ENCODE data around the gene NTRK3.

Gene NTRK3

GRCh38 chr15:87959662-87960061 lies 296.9 kb downstream of the NTRK3 start:
- H3K27ac ChIP-seq (ENCODE audit: low read depth, low read length, severe bottlenecking) = no peak overlapping the region
- no peaks in the 10 kb centered on the region for H3K36me3 ChIP-seq (ENCODE audit: control insufficient read depth, insufficient read depth, low read length)
- no peak overlapping the region for H3K4me3 ChIP-seq (ENCODE audit: extremely low read depth, insufficient read depth, low read length, poor library complexity, severe bottlenecking)
- H3K9me3 ChIP-seq (ENCODE audit: control insufficient read depth, low read length) = no peaks in the 10 kb centered on the region
- WGBS, 2 experiments (ENCODE audit: insufficient coverage in 2 of 2) = 94 to 100% methylated on average over 3 of the region's 4 CpGs
- H3K4me1 ChIP-seq (ENCODE audit: control insufficient read depth, insufficient read depth, low read length, poor library complexity, severe bottlenecking) = peaks cover 13% of the 10 kb centered on the region

- no peaks in the 10 kb centered on the region for H3K36me3 ChIP-seq (ENCODE audit: control insufficient read depth, insufficient read depth, low read length)
- no peak overlapping the region for H3K27ac ChIP-seq (ENCODE audit: low read depth, low read length, severe bottlenecking)
- no peaks in the 10 kb centered on the region for H3K9me3 ChIP-seq (ENCODE audit: control insufficient read depth, low read length)
- H3K4me3 ChIP-seq (ENCODE audit: extremely low read depth, insufficient read depth, low read length, poor library complexity, severe bottlenecking) = no peak overlapping the region
- 64 to 65% methylated on average over 11 of the region's 11 CpGs for WGBS, 2 experiments (ENCODE audit: insufficient coverage in 2 of 2)
- H3K4me1 ChIP-seq (ENCODE audit: control insufficient read depth, insufficient read depth, low read length, poor library complexity, severe bottlenecking) = peaks cover 13% of the 10 kb centered on the region
These were observed 297.5 kb downstream of the NTRK3 start for GRCh38 chr15:87959080-87959479.

GRCh38 chr15:87955284-87955909 lies 301.1 kb downstream of the NTRK3 start:
- 88 to 90% methylated on average over 8 to 9 of the region's 10 CpGs for WGBS, 2 experiments (ENCODE audit: insufficient coverage in 2 of 2)
- H3K27ac ChIP-seq (ENCODE audit: low read depth, low read length, severe bottlenecking) = no peak overlapping the region

GRCh38 chr15:87954793-87955192 lies 301.7 kb downstream of the NTRK3 start:
- 67 to 80% methylated on average over 1 of the region's 2 CpGs for WGBS, 2 experiments (ENCODE audit: insufficient coverage in 2 of 2)
- Histone ChIP-seq H3K4me1 (ENCODE audit: control insufficient read depth, insufficient read depth, low read length, poor library complexity, severe bottlenecking) (no peaks in the 10 kb centered on the region), H3K27ac (ENCODE audit: low read depth, low read length, severe bottlenecking) (no peak overlapping the region), H3K4me3 (ENCODE audit: extremely low read depth, insufficient read depth, low read length, poor library complexity, severe bottlenecking) (no peak overlapping the region), H3K36me3 (ENCODE audit: control insufficient read depth, insufficient read depth, low read length) (no peaks in the 10 kb centered on the region), H3K9me3 (ENCODE audit: control insufficient read depth, low read length) (no peaks in the 10 kb centered on the region)

More at GRCh38 chr15:87955284-87955909, 301.1 kb downstream of the NTRK3 start:
- Histone ChIP-seq H3K4me1 (ENCODE audit: control insufficient read depth, insufficient read depth, low read length, poor library complexity, severe bottlenecking) (no peaks in the 10 kb centered on the region), H3K4me3 (ENCODE audit: extremely low read depth, insufficient read depth, low read length, poor library complexity, severe bottlenecking) (no peak overlapping the region), H3K9me3 (ENCODE audit: control insufficient read depth, low read length) (no peaks in the 10 kb centered on the region), H3K36me3 (ENCODE audit: control insufficient read depth, insufficient read depth, low read length) (no peaks in the 10 kb centered on the region)

GRCh38 chr15:87952736-87953287 lies 303.7 kb downstream of the NTRK3 start:
- Histone ChIP-seq H3K36me3 (ENCODE audit: control insufficient read depth, insufficient read depth, low read length) (no peaks in the 10 kb centered on the region), H3K9me3 (ENCODE audit: control insufficient read depth, low read length) (no peaks in the 10 kb centered on the region), H3K27ac (ENCODE audit: low read depth, low read length, severe bottlenecking) (no peak overlapping the region), H3K4me1 (ENCODE audit: control insufficient read depth, insufficient read depth, low read length, poor library complexity, severe bottlenecking) (no peaks in the 10 kb centered on the region), H3K4me3 (ENCODE audit: extremely low read depth, insufficient read depth, low read length, poor library complexity, severe bottlenecking) (no peak overlapping the region)
- WGBS, 2 experiments (ENCODE audit: insufficient coverage in 2 of 2) = 94 to 96% methylated on average over 15 to 19 of the region's 23 CpGs

- Histone ChIP-seq H3K9me3 (ENCODE audit: control insufficient read depth, low read length) (no peaks in the 10 kb centered on the region), H3K4me1 (ENCODE audit: control insufficient read depth, insufficient read depth, low read length, poor library complexity, severe bottlenecking) (no peaks in the 10 kb centered on the region), H3K4me3 (ENCODE audit: extremely low read depth, insufficient read depth, low read length, poor library complexity, severe bottlenecking) (no peak overlapping the region), H3K27ac (ENCODE audit: low read depth, low read length, severe bottlenecking) (no peak overlapping the region), H3K36me3 (ENCODE audit: control insufficient read depth, insufficient read depth, low read length) (no peaks in the 10 kb centered on the region)
- 89 to 98% methylated on average over 4 to 5 of the region's 6 CpGs for WGBS, 2 experiments (ENCODE audit: insufficient coverage in 2 of 2)
These were observed 306.8 kb downstream of the NTRK3 start for GRCh38 chr15:87949575-87950223.

- H3K36me3 ChIP-seq (ENCODE audit: control insufficient read depth, insufficient read depth, low read length) = no peaks in the 10 kb centered on the region
- no peak overlapping the region for H3K4me3 ChIP-seq (ENCODE audit: extremely low read depth, insufficient read depth, low read length, poor library complexity, severe bottlenecking)
- no peak overlapping the region for H3K27ac ChIP-seq (ENCODE audit: low read depth, low read length, severe bottlenecking)
- no peaks in the 10 kb centered on the region for H3K4me1 ChIP-seq (ENCODE audit: control insufficient read depth, insufficient read depth, low read length, poor library complexity, severe bottlenecking)
- no peaks in the 10 kb centered on the region for H3K9me3 ChIP-seq (ENCODE audit: control insufficient read depth, low read length)
- WGBS, 2 experiments (ENCODE audit: insufficient coverage in 2 of 2) = 86 to 92% methylated on average over 2 to 6 of the region's 7 CpGs
These were observed 307.4 kb downstream of the NTRK3 start for GRCh38 chr15:87949151-87949574.

GRCh38 chr15:87947560-87947959 lies 309.0 kb downstream of the NTRK3 start:
- Histone ChIP-seq H3K4me3 (ENCODE audit: extremely low read depth, insufficient read depth, low read length, poor library complexity, severe bottlenecking) (no peak overlapping the region), H3K4me1 (ENCODE audit: control insufficient read depth, insufficient read depth, low read length, poor library complexity, severe bottlenecking) (no peaks in the 10 kb centered on the region), H3K9me3 (ENCODE audit: control insufficient read depth, low read length) (no peaks in the 10 kb centered on the region), H3K36me3 (ENCODE audit: control insufficient read depth, insufficient read depth, low read length) (no peaks in the 10 kb centered on the region), H3K27ac (ENCODE audit: low read depth, low read length, severe bottlenecking) (no peak overlapping the region)
- WGBS, 2 experiments (ENCODE audit: insufficient coverage in 2 of 2) = 67 to 69% methylated on average over 2 of the region's 3 CpGs

GRCh38 chr15:87945246-87945645 lies 311.3 kb downstream of the NTRK3 start:
- Histone ChIP-seq H3K4me3 (ENCODE audit: extremely low read depth, insufficient read depth, low read length, poor library complexity, severe bottlenecking) (no peak overlapping the region), H3K4me1 (ENCODE audit: control insufficient read depth, insufficient read depth, low read length, poor library complexity, severe bottlenecking) (peaks cover 4% of the 10 kb centered on the region), H3K27ac (ENCODE audit: low read depth, low read length, severe bottlenecking) (no peak overlapping the region), H3K36me3 (ENCODE audit: control insufficient read depth, insufficient read depth, low read length) (no peaks in the 10 kb centered on the region), H3K9me3 (ENCODE audit: control insufficient read depth, low read length) (no peaks in the 10 kb centered on the region)
- WGBS, 2 experiments (ENCODE audit: insufficient coverage in 2 of 2) = 100% methylated on average over 3 of the region's 3 CpGs; no CpG with 5 or more reads in 1 of the 2 experiments

GRCh38 chr15:87944691-87945090 lies 311.8 kb downstream of the NTRK3 start:
- no peak overlapping the region for H3K27ac ChIP-seq (ENCODE audit: low read depth, low read length, severe bottlenecking)
- no peak overlapping the region for H3K4me3 ChIP-seq (ENCODE audit: extremely low read depth, insufficient read depth, low read length, poor library complexity, severe bottlenecking)
- 76 to 92% methylated on average over 7 of the region's 7 CpGs for WGBS, 2 experiments (ENCODE audit: insufficient coverage in 2 of 2)
- H3K9me3 ChIP-seq (ENCODE audit: control insufficient read depth, low read length) = no peaks in the 10 kb centered on the region
- H3K36me3 ChIP-seq (ENCODE audit: control insufficient read depth, insufficient read depth, low read length) = no peaks in the 10 kb centered on the region
- peaks cover 4% of the 10 kb centered on the region for H3K4me1 ChIP-seq (ENCODE audit: control insufficient read depth, insufficient read depth, low read length, poor library complexity, severe bottlenecking)

GRCh38 chr15:87944050-87944449 lies 312.5 kb downstream of the NTRK3 start:
- no peaks in the 10 kb centered on the region for H3K36me3 ChIP-seq (ENCODE audit: control insufficient read depth, insufficient read depth, low read length)
- WGBS, 2 experiments (ENCODE audit: insufficient coverage in 2 of 2) = 100% methylated on average over 1 of the region's 3 CpGs
- H3K27ac ChIP-seq (ENCODE audit: low read depth, low read length, severe bottlenecking) = no peak overlapping the region
- peaks cover 4% of the 10 kb centered on the region for H3K4me1 ChIP-seq (ENCODE audit: control insufficient read depth, insufficient read depth, low read length, poor library complexity, severe bottlenecking)
- H3K9me3 ChIP-seq (ENCODE audit: control insufficient read depth, low read length) = no peaks in the 10 kb centered on the region
- no peak overlapping the region for H3K4me3 ChIP-seq (ENCODE audit: extremely low read depth, insufficient read depth, low read length, poor library complexity, severe bottlenecking)

All from mesodermal cell (in vitro differentiated cells).